ENCODE measurements around the gene SCN1B.

- TF ChIP-seq, protein P1, sequence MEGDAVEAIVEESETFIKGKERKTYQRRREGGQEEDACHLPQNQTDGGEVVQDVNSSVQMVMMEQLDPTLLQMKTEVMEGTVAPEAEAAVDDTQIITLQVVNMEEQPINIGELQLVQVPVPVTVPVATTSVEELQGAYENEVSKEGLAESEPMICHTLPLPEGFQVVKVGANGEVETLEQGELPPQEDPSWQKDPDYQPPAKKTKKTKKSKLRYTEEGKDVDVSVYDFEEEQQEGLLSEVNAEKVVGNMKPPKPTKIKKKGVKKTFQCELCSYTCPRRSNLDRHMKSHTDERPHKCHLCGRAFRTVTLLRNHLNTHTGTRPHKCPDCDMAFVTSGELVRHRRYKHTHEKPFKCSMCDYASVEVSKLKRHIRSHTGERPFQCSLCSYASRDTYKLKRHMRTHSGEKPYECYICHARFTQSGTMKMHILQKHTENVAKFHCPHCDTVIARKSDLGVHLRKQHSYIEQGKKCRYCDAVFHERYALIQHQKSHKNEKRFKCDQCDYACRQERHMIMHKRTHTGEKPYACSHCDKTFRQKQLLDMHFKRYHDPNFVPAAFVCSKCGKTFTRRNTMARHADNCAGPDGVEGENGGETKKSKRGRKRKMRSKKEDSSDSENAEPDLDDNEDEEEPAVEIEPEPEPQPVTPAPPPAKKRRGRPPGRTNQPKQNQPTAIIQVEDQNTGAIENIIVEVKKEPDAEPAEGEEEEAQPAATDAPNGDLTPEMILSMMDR (IDR thresholded peaks at IDR 0.05): no peak
- no peak for TF ChIP-seq EP300 (IDR thresholded peaks at IDR 0.05)
Observed at GRCh38 chr19:35060160-35060855, 30.0 kb downstream of the SCN1B start.

Data from tibial nerve (tissue), 4 donors.